ENCODE results near the gene GNA15.

The GNA15 gene

DNA sequence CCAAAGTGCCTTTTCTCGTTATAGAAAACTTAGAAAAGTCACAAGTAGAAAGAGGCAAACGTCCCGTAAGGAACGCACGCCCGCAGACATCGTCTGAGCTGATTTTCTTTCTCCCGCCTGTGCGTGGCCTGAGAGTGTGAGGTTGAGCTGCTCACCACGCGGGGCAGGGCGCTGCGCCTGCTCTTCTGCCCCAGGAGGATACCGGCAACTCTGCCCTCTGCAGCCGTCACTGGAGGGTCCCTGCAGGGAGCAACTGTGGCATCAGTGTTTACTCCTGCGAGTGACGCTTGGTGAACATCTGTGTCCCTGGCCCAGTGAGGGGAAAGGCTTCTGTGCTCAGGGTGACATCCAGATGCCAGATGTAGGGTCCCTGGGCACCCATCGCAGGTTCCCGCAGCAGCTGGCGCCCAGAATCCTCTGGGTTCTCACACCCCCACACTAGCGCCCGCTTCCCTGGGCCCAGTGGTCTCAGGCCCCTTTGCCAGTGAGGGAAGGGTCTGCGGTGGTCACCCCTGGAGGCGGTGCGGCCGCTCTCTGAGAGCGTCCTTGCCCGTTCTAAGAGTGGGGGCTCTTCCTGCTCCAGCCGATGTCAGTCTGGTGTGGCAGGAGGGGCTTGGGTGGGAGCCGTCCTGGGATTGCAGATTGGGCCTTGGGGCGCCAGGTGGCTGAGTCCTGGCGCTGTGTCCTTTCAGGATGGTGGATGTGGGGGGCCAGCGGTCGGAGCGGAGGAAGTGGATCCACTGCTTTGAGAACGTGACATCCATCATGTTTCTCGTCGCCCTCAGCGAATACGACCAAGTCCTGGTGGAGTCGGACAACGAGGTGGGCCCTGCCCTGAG is 17.4 kb upstream of the GNA15 start:
- Histone ChIP-seq H3K27ac (ENCODE audit: low read length) (no peak overlapping the region), H3K4me2 (ENCODE audit: low read length) (no peak overlapping the region), H3K4me1 (ENCODE audit: low read length) (no peaks in the 10 kb centered on the region), H3K9me3 (ENCODE audit: insufficient read depth, low read length) (no peaks in the 10 kb centered on the region), H3K9ac (ENCODE audit: low read length) (no peak overlapping the region), H3K27me3 (ENCODE audit: low read depth, low read length) (no peaks in the 10 kb centered on the region), H3K36me3 (replicated peaks; ENCODE audit: low read depth, low read length) (no peaks in the 10 kb centered on the region), H2AFZ (ENCODE audit: low read depth, low read length) (no peak overlapping the region), H3K4me3 (ENCODE audit: low read length) (no peak overlapping the region), H4K20me1 (ENCODE audit: insufficient read depth, low read length) (no peaks in the 10 kb centered on the region), H3K79me2 (ENCODE audit: low read length) (no peaks in the 10 kb centered on the region)
- TF ChIP-seq, protein P1, sequence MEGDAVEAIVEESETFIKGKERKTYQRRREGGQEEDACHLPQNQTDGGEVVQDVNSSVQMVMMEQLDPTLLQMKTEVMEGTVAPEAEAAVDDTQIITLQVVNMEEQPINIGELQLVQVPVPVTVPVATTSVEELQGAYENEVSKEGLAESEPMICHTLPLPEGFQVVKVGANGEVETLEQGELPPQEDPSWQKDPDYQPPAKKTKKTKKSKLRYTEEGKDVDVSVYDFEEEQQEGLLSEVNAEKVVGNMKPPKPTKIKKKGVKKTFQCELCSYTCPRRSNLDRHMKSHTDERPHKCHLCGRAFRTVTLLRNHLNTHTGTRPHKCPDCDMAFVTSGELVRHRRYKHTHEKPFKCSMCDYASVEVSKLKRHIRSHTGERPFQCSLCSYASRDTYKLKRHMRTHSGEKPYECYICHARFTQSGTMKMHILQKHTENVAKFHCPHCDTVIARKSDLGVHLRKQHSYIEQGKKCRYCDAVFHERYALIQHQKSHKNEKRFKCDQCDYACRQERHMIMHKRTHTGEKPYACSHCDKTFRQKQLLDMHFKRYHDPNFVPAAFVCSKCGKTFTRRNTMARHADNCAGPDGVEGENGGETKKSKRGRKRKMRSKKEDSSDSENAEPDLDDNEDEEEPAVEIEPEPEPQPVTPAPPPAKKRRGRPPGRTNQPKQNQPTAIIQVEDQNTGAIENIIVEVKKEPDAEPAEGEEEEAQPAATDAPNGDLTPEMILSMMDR (IDR thresholded peaks at IDR 0.05; ENCODE audit: low read depth, low read length), result no peak
- no peak for TF ChIP-seq EZH2phosphoT487 (IDR thresholded peaks at IDR 0.05; ENCODE audit: low read depth)

- TF ChIP-seq, protein P1 (IDR thresholded peaks at IDR 0.05; ENCODE audit: low read depth, low read length), result no peak
- TF ChIP-seq EZH2phosphoT487 (IDR thresholded peaks at IDR 0.05; ENCODE audit: low read depth), result no peak
- no peaks in the 10 kb centered on the region for H4K20me1 ChIP-seq (ENCODE audit: insufficient read depth, low read length)
- H3K4me1 ChIP-seq (ENCODE audit: low read length), result no peaks in the 10 kb centered on the region
- H3K27me3 ChIP-seq (ENCODE audit: low read depth, low read length), result no peaks in the 10 kb centered on the region
- H2AFZ ChIP-seq (ENCODE audit: low read depth, low read length), result no peak overlapping the region
- no peak overlapping the region for H3K4me2 ChIP-seq (ENCODE audit: low read length)
- H3K4me3 ChIP-seq (ENCODE audit: low read length), result no peak overlapping the region
- H3K9me3 ChIP-seq (ENCODE audit: insufficient read depth, low read length), result no peaks in the 10 kb centered on the region
- no peaks in the 10 kb centered on the region for H3K79me2 ChIP-seq (ENCODE audit: low read length)
- H3K36me3 ChIP-seq (replicated peaks; ENCODE audit: low read depth, low read length), result no peaks in the 10 kb centered on the region
- H3K9ac ChIP-seq (ENCODE audit: low read length), result no peak overlapping the region
- H3K27ac ChIP-seq (ENCODE audit: low read length), result no peak overlapping the region
Measured at GRCh38 chr19:3119071-3119595, 16.7 kb upstream of the GNA15 start.

- Histone ChIP-seq H3K9me3 (ENCODE audit: insufficient read depth, low read length) (no peaks in the 10 kb centered on the region), H3K4me1 (ENCODE audit: low read length) (peaks cover 5% of the 10 kb centered on the region), H3K36me3 (replicated peaks; ENCODE audit: low read depth, low read length) (no peaks in the 10 kb centered on the region), H3K79me2 (ENCODE audit: low read length) (no peaks in the 10 kb centered on the region), H3K9ac (ENCODE audit: low read length) (no peak overlapping the region), H3K4me2 (ENCODE audit: low read length) (no peak overlapping the region), H2AFZ (ENCODE audit: low read depth, low read length) (no peak overlapping the region), H4K20me1 (ENCODE audit: insufficient read depth, low read length) (no peaks in the 10 kb centered on the region), H3K4me3 (ENCODE audit: low read length) (no peak overlapping the region), H3K27me3 (ENCODE audit: low read depth, low read length) (peaks cover 4% of the 10 kb centered on the region; the same call in 1 of the 2 replicates), H3K27ac (ENCODE audit: low read length) (no peak overlapping the region)
- TF ChIP-seq, protein P1 (IDR thresholded peaks at IDR 0.05; ENCODE audit: low read depth, low read length), result no peak
- TF ChIP-seq EZH2phosphoT487 (IDR thresholded peaks at IDR 0.05; ENCODE audit: low read depth), result no peak
Measured at GRCh38 chr19:3119693-3120380, 16.0 kb upstream of the GNA15 start.

All from OCI-LY3 (cell line).